Astrocyte (in vitro differentiated cells and primary cell): ENCODE results near the gene NXF1.

Experiments used
- CTCF ChIP-seq: IDR thresholded peaks from 2 replicates; pipeline ENCODE4 v1.5.1; 2011; ENCODE audit warnings: low read depth, mild to moderate bottlenecking, inconsistent platforms, low read length, moderate library complexity; ENCODE audit not compliant: insufficient read depth
- EZH2 ChIP-seq: IDR thresholded peaks from 2 replicates; pipeline ENCODE4 v1.6.1; 2012; ENCODE audit warnings: mild to moderate bottlenecking, low read length, inconsistent platforms; ENCODE audit not compliant: insufficient read depth

DNA sequence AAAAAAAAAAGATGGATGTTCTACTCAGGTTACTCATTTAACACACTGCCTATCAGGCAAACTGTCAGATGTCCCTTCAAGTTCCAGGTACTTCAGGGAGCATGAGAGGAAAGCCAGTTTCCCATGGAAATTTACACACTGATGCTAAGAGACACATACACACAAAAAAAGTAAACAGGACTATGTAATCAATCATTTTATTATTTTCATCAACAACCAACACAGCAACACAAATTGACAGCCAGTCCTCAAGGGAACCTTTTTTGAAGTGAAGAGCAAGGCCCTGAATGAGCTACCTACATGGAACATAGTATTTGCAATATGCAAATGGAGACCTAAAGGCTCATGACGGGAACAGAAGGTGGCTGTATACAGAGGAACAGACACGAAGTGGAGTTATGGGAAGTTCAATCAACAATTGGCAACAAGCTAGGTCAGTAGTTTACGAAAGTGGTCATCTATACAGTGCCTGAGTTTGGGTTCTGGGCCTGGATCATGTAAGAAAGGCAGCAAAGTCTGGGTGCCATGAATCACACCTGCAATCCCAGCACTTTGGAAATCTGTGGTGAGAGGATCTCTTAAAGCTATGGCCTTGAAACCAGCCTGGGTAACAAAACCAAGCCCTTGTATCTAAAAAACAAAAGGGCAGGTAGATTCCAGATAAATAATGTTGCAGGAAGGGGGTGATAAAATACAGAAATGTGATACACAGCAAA is 46.7 kb upstream of the NXF1 start:
- TF ChIP-seq CTCF (no peak), EZH2 (no peak)
